Testis (tissue), 3 donors: Measurements from ENCODE around the gene PCDHB4. TPM values are rescaled to one million over a fixed set of nuclear protein-coding genes. Genes with fewer than 3 reads are reported as not detected.
"Not testable (repeated sequence)": the region's sequence is repeated elsewhere in the genome, so short reads cannot be mapped to it uniquely, and the experiment has no call there.

ENCODE experiments used
- DNase-seq: peaks from one replicate; pipeline ENCODE4 v3.0.0-alpha.2; 2019
- H3K27ac ChIP-seq, 2 donors: fragments of 200-600 bp; sonication (generic); one replicate each; pipeline ENCODE4 v1.5.1; 2019
- H3K27me3 ChIP-seq: fragments of 200-600 bp; sonication (generic); one replicate; pipeline ENCODE4 v1.5.1; 2019
- H3K36me3 ChIP-seq: fragments of 200-600 bp; sonication (generic); one replicate; pipeline ENCODE4 v1.5.1; 2017; ENCODE audit warnings: low read depth; ENCODE audit errors: missing control alignments
- H3K4me1 ChIP-seq: fragments of 200-600 bp; sonication (generic); one replicate; pipeline ENCODE4 v1.5.1; 2019
- H3K4me3 ChIP-seq, 2 donors: fragments of 200-600 bp; sonication (generic); one replicate each; pipeline ENCODE4 v1.5.1; 2017 to 2019
- H3K9me3 ChIP-seq: fragments of 200-600 bp; sonication (generic); one replicate; pipeline ENCODE4 v1.5.1; 2017
- POLR2A ChIP-seq: fragments of 450-650 bp; IDR thresholded peaks from one replicate; pipeline ENCODE4 v1.6.1; 2017; ENCODE audit warnings: antibody characterized with exemption, mild to moderate bottlenecking, moderate library complexity
- WGBS, 2 donors: methylation state at CpG; one replicate each; pipeline ENCODE4 v1.1.5; 2018; 5-methylcytosine and 5-hydroxymethylcytosine counted together
- intact Hi-C: fragments of 100-400 bp; cut with DNase I; formaldehyde crosslinking; loops from one replicate; pipeline ENCODE4 v1.15.1; 2023; ENCODE audit warnings: low total_unique reads
- polyA plus RNA-seq: library from polyadenylated mRNA; stranded (reverse); fragments of 350-450 nt; fragmentation: Illumina TruSeq; extraction: RNeasy Lipid Tissue Mini Kit (QIAGEN cat#74804); gene quantifications from one replicate; pipeline ENCODE4 v1.2.3, GENCODE V29; 2014; ENCODE audit warnings: low read depth, low replicate concordance; ENCODE audit not compliant: insufficient read depth
- total RNA-seq, 2 donors: library from RNA; depleted of rRNA; stranded (reverse); fragments of >200 nt; gene quantifications; one replicate each; pipeline ENCODE4 v1.2.3, GENCODE V29; 2016
- TF ChIP-seq, protein P1 (sequence below), 3 experiments: fragments of 450-650 bp in 2 of 3; fragments of 200-600 bp in 1 of 3; sonication (generic) in 1 of 3; IDR thresholded peaks; one replicate each; pipeline ENCODE4 v1.5.1; 2016 to 2019; ENCODE audit warnings: antibody characterized with exemption in 3 of 3, mild to moderate bottlenecking in 2 of 3, moderate library complexity in 1 of 3

PCDHB4 gene
- total and polyA plus RNA-seq, 3 donors from 2014 or later = 1.2 to 4.0 (median 2.4) TPM

DNA sequence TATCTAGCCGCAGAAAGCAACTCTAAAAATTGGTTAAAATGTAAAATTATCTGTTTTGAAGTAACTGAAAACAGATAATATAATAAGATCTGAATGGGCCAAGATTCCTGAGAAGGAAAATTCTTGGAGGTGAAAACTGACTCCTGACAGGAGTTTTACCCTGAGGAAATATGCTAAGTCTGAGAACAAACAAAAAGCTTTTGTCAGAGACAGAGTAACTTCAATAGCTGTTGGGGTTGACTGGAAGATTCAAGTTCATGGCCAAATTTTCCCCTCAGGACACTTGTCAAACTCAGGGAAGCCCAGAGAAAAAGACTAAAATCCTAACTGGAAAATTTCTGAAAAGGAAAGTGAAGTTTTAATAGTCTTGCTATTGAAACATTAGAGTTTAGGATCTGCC is 5.7 kb downstream of the PCDHB4 start:
- no peaks in the 10 kb centered on the region for H3K9me3 ChIP-seq

GRCh38 chr5:141135030-141135717 is 13.6 kb downstream of the PCDHB4 start, which contains the start of gene PCDHB5:
TSS of gene PCDHB5 (plus strand) at chr5:141135206. CDS start at chr5:141135435, 229 bp downstream.
- peak within 1 kb of the TSS; percentile 57 for H3K4me3 ChIP-seq
- H3K36me3 ChIP-seq = no peaks in the 10 kb centered on the region
- H3K4me1 ChIP-seq = peaks cover 3% of the 10 kb centered on the region
- H3K9me3 ChIP-seq = no peaks in the 10 kb centered on the region
- 14% methylated on average over 22 of the region's 22 CpGs for WGBS, 2 donors
- intact Hi-C loops = no loop called here
- peak; percentile 88 for DNase-seq
- no peaks in the 10 kb centered on the region for H3K27me3 ChIP-seq
- peak within 1 kb of the TSS in 1 of 2 donors; percentile 46 for H3K27ac ChIP-seq
- no peak for TF ChIP-seq POLR2A
- TF ChIP-seq, protein P1, sequence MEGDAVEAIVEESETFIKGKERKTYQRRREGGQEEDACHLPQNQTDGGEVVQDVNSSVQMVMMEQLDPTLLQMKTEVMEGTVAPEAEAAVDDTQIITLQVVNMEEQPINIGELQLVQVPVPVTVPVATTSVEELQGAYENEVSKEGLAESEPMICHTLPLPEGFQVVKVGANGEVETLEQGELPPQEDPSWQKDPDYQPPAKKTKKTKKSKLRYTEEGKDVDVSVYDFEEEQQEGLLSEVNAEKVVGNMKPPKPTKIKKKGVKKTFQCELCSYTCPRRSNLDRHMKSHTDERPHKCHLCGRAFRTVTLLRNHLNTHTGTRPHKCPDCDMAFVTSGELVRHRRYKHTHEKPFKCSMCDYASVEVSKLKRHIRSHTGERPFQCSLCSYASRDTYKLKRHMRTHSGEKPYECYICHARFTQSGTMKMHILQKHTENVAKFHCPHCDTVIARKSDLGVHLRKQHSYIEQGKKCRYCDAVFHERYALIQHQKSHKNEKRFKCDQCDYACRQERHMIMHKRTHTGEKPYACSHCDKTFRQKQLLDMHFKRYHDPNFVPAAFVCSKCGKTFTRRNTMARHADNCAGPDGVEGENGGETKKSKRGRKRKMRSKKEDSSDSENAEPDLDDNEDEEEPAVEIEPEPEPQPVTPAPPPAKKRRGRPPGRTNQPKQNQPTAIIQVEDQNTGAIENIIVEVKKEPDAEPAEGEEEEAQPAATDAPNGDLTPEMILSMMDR (IDR thresholded peaks at IDR 0.05) = peak; percentile 55 to 69 (median 65)

More for the DNA sequence above, 5.7 kb downstream of the PCDHB4 start:
- DNase-seq = no peak
- intact Hi-C loops = no loop called here
- Histone ChIP-seq H3K4me3 (no peak overlapping the region), H3K4me1 (no peaks in the 10 kb centered on the region), H3K27me3 (no peaks in the 10 kb centered on the region), H3K27ac (no peak overlapping the region), H3K36me3 (no peaks in the 10 kb centered on the region)
- 63 to 86% methylated on average over 1 of the region's 1 CpG for WGBS, 2 donors
- TF ChIP-seq POLR2A = no peak
- TF ChIP-seq, protein P1 (IDR thresholded peaks at IDR 0.05) = no peak

DNA sequence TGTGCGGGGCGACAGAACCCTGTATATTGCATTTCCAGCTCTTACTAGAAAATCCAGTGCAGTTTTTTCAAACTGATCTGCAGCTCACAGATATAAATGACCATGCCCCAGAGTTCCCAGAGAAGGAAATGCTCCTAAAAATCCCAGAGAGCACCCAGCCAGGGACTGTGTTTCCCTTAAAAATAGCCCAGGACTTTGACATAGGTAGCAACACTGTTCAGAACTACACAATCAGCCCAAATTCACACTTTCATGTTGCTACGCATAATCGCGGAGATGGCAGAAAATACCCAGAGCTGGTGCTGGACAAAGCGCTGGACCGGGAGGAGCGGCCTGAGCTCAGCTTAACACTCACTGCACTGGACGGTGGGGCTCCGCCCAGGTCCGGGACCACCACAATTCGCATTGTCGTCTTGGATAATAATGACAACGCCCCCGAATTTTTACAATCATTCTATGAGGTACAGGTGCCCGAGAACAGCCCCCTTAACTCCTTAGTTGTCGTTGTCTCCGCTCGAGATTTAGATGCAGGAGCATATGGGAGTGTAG is 14.2 kb downstream of the PCDHB4 start:
- no peaks in the 10 kb centered on the region for H3K9me3 ChIP-seq
- TF ChIP-seq POLR2A = no peak
- TF ChIP-seq, protein P1 (IDR thresholded peaks at IDR 0.05) = no peak
- 26 to 41% methylated on average over 19 of the region's 19 CpGs for WGBS, 2 donors
- no peak for DNase-seq
- peak overlapping the region; percentile 57 for H3K4me3 ChIP-seq
- H3K36me3 ChIP-seq = no peaks in the 10 kb centered on the region
- H3K27me3 ChIP-seq = no peaks in the 10 kb centered on the region
- intact Hi-C loops = no loop called here
- no peak overlapping the region for H3K27ac ChIP-seq
- H3K4me1 ChIP-seq = peaks cover 3% of the 10 kb centered on the region

GRCh38 chr5:141137346-141137745 is 15.7 kb downstream of the PCDHB4 start:
- H3K36me3 ChIP-seq, H3K4me1 ChIP-seq, intact Hi-C loops, H3K9me3 ChIP-seq, DNase-seq, H3K27ac ChIP-seq, H3K27me3 ChIP-seq: not testable (repeated sequence)
- WGBS, 2 donors = 39 to 49% methylated on average over 26 to 33 of the region's 34 CpGs
- H3K4me3 ChIP-seq = peak overlapping the region in 1 of 2 donors; percentile 57

- intact Hi-C loops = no loop called here
- H3K27me3 ChIP-seq = no peaks in the 10 kb centered on the region
- 9 to 19% methylated on average over 18 of the region's 18 CpGs for WGBS, 2 donors
- no peaks in the 10 kb centered on the region for H3K9me3 ChIP-seq
- no peaks in the 10 kb centered on the region for H3K36me3 ChIP-seq
- peak; percentile 74 for DNase-seq
- H3K4me1 ChIP-seq = no peaks in the 10 kb centered on the region
- no peak within 1 kb of the TSS for H3K27ac ChIP-seq
- no peak for TF ChIP-seq POLR2A
- TF ChIP-seq, protein P1 (IDR thresholded peaks at IDR 0.05) = peak; percentile 14 to 30 (median 27)
- peak within 1 kb of the TSS in 1 of 2 donors; percentile 18 for H3K4me3 ChIP-seq
Measured at GRCh38 chr5:141149812-141150211, 28.2 kb downstream of the PCDHB4 start, which contains the start of gene PCDHB6. TSS of gene PCDHB6 (plus strand) at chr5:141150057. CDS start at chr5:141150258, 201 bp downstream.
